Ishikawa (cell line): Measurements from ENCODE around the gene HCFC1.

Experiments
- CEBPB ChIP-seq: IDR thresholded peaks from 2 replicates; pipeline ENCODE4 v1.6.1; 2012
- CREB1 ChIP-seq: IDR thresholded peaks from 2 replicates; pipeline ENCODE4 v1.6.1; 2012; ENCODE audit warnings: low read depth
- EGR1 ChIP-seq: IDR thresholded peaks from 2 replicates; pipeline ENCODE4 v1.6.1; 2012
- EP300 ChIP-seq: IDR thresholded peaks from 2 replicates; pipeline ENCODE4 v1.6.1; 2012; ENCODE audit warnings: borderline replicate concordance
- FOXM1 ChIP-seq: IDR thresholded peaks from 2 replicates; pipeline ENCODE4 v1.6.1; 2012; ENCODE audit warnings: low read depth, borderline replicate concordance
- NFIC ChIP-seq: IDR thresholded peaks from 2 replicates; pipeline ENCODE4 v1.6.1; 2012
- RAD21 ChIP-seq: IDR thresholded peaks from 2 replicates; pipeline ENCODE4 v1.6.1; 2012; ENCODE audit warnings: low read depth
- TAF1 ChIP-seq: IDR thresholded peaks from 2 replicates; pipeline ENCODE4 v1.6.1; 2012; ENCODE audit warnings: low read depth, mild to moderate bottlenecking
- TCF12 ChIP-seq: IDR thresholded peaks from 2 replicates; pipeline ENCODE4 v1.6.1; 2012; ENCODE audit warnings: low read depth
- TEAD4 ChIP-seq: IDR thresholded peaks from 2 replicates; pipeline ENCODE4 v1.6.1; 2012
- YY1 ChIP-seq: IDR thresholded peaks from 2 replicates; pipeline ENCODE4 v1.6.1; 2012; ENCODE audit warnings: low read depth
- ZBTB7A ChIP-seq: IDR thresholded peaks from 2 replicates; pipeline ENCODE4 v1.6.1; 2012; ENCODE audit warnings: low read depth
- TF ChIP-seq, protein P1 (sequence below): IDR thresholded peaks from 2 replicates; pipeline ENCODE4 v1.6.1; 2012
- TF ChIP-seq, protein P2 (sequence below): IDR thresholded peaks from 2 replicates; pipeline ENCODE4 v1.6.1; 2012; ENCODE audit warnings: low read depth, mild to moderate bottlenecking
- TF ChIP-seq, protein P3 (sequence below): IDR thresholded peaks from 2 replicates; pipeline ENCODE4 v1.6.1; 2012

The HCFC1 gene

DNA sequence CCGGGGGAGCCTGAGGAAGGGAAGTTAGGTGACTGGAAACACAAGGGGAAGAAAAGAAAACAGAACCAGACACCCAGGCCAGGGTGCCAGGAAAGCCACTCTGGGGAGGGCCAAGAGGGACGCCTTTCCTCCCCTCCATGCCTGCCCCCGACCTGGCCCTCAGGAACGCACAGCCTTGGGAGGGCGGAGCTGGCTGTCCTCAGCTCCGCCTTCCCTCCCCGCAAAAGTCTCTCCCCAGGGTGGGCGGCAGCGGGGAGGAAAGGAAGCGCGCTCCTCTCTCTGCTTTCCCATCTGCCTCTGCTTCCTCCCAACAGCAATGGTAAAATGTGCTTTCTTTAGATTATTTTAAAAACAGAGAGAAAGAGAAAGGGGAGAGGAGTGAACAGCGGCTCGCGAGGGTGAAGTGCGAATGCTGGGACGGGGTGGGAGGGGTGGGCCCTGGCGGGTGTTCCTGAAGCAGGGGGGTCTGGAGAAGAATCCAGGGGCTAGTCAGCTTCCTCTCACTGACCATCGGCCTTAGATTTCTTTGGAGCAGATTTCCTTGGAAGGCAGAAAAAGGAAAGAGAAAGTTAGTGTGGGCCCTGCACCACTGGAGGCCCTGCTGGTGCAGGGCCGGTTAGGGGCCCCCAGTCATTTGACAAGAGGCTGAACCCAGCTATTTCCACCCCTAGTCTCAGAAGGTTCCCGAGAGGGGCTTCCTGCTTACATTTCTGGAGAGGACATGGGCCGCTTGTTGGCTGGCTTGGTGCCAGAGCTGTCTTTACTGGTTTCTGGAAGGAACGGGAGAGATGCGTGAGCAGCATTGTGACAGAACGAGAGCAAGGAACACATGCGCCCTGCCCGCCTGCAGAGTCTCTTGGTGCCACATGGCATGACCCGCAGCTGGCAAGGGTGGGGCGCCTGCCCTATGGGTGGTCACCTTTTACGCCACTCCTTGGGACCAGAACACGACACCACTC lies 22.5 kb downstream of the HCFC1 start:
- TF ChIP-seq, protein P1, sequence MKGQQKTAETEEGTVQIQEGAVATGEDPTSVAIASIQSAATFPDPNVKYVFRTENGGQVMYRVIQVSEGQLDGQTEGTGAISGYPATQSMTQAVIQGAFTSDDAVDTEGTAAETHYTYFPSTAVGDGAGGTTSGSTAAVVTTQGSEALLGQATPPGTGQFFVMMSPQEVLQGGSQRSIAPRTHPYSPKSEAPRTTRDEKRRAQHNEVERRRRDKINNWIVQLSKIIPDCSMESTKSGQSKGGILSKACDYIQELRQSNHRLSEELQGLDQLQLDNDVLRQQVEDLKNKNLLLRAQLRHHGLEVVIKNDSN: no peak
- no peak for TF ChIP-seq FOXM1
- no peak for TF ChIP-seq ZBTB7A
- TF ChIP-seq TCF12: no peak
- no peak for TF ChIP-seq RAD21
- TF ChIP-seq, protein P2, sequence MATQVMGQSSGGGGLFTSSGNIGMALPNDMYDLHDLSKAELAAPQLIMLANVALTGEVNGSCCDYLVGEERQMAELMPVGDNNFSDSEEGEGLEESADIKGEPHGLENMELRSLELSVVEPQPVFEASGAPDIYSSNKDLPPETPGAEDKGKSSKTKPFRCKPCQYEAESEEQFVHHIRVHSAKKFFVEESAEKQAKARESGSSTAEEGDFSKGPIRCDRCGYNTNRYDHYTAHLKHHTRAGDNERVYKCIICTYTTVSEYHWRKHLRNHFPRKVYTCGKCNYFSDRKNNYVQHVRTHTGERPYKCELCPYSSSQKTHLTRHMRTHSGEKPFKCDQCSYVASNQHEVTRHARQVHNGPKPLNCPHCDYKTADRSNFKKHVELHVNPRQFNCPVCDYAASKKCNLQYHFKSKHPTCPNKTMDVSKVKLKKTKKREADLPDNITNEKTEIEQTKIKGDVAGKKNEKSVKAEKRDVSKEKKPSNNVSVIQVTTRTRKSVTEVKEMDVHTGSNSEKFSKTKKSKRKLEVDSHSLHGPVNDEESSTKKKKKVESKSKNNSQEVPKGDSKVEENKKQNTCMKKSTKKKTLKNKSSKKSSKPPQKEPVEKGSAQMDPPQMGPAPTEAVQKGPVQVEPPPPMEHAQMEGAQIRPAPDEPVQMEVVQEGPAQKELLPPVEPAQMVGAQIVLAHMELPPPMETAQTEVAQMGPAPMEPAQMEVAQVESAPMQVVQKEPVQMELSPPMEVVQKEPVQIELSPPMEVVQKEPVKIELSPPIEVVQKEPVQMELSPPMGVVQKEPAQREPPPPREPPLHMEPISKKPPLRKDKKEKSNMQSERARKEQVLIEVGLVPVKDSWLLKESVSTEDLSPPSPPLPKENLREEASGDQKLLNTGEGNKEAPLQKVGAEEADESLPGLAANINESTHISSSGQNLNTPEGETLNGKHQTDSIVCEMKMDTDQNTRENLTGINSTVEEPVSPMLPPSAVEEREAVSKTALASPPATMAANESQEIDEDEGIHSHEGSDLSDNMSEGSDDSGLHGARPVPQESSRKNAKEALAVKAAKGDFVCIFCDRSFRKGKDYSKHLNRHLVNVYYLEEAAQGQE: no peak
- no peak for TF ChIP-seq CEBPB
- no peak for TF ChIP-seq NFIC
- no peak for TF ChIP-seq EP300
- no peak for TF ChIP-seq CREB1
- no peak for TF ChIP-seq YY1
- no peak for TF ChIP-seq EGR1
- TF ChIP-seq TEAD4: no peak
- TF ChIP-seq, protein P3, sequence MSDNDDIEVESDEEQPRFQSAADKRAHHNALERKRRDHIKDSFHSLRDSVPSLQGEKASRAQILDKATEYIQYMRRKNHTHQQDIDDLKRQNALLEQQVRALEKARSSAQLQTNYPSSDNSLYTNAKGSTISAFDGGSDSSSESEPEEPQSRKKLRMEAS: no peak
- TF ChIP-seq TAF1: no peak

DNA sequence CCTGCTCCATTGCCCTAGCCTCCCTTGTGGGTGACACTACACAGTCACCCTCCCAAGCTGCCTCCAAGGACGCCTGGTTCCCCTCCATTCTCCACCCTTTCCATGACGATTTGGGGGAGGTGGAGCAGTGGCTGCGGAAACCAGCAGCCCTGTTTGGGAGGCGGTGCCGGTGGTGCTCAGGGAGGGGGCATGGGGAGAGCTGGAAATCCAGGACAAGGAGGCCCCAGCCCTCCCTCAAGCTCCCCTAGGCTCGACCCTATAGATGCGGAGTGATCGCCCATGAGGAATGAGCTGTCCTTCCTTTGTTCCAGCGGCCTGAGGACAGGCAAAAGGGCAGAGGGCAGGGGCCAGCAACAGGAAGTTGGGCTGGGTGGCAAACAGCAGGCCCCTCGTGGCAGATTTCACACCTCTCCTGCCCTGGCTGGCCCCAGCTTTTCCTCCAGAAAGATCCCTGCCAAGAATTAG lies 23.6 kb downstream of the HCFC1 start:
- TF ChIP-seq CEBPB (no peak), TAF1 (no peak), ZBTB7A (no peak), YY1 (no peak)
- TF ChIP-seq, protein P2: no peak

DNA sequence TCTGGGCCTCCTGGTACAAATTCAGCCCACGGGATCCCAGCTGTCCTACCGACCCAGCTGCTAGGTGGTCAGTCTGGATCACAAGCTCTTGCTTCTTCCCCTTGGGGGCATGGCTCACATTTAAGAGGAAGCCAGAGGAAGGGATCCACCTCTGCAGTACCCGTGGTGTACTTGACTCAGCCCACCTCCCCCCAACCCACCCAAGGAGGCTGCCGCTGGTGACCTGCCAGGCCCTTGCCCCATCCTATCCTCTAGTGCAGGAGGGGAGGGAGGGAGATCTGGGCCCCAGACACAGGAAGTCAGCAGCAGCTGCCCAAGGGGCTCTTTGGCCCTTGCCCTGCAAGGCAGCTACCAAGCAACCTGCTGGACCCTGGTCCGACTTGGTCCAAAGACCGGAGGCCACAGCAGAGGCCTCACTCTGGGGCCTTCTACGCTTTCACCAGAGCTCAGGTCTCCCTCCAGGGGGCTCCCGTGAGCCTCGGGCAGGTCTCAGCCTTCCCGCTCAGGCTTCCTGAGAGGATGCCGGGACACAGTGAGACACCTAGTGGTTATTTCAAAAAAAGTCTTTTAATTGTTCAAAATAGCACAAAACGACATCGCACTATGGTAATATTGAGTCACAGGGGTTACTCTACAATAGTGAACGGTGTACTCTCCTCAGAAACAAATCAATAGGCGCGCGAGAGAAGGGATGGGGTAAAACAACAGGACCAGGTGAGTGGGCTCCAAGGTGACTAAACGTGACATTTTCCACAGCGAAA lies 24.4 kb downstream of the HCFC1 start:
- TF ChIP-seq EGR1 (no peak), RAD21 (peak; percentile 34; the same call in 1 of the 2 replicates), FOXM1 (no peak)

DNA sequence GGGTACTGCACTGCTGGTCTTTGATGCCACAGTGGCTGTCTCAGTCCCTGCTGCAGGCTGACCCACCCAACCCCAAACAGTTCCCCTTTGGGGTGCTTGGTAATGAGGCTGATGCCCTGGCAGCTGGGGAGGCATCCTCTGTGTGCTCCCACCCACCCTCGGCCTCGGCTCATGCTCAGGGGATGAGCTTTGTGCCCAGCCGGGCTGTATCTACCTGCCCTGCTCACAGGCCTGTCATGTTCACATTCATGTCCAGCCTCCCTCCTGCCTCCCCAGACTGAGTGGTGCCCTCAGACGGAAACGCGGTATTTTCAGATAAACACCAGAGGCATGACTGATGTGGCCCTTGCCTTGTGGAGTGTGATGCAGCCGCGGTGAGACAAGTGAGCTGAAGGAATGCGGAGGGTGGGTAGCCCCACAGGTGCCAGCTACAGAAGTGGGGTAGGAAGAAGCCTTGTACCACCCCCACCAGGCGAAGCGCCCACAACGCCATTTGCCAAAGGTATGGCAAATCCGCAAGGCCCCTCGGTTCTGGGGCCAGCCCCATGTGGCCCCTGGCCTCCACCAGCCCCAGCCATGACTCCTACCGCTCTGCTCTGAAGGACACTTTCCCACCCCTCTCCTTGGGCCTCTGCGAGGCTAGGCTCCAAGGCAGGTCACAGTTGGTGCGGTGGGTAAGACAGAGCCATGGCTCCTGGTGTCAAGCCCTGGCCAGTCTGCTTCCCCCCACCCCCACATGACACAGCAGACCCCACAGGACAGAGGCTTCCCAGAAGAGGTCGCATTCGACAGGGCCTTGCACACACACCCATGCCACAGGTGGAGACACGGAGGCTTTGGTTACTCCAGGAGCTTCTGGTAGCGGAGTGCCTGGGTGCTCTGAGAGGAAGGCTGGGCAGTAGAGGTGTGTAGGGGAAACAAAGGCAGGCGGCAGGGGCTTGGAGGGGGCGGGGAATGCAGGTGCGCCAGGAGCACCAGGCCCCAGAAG lies 25.4 kb downstream of the HCFC1 start:
- TF ChIP-seq CEBPB (no peak), EGR1 (no peak), FOXM1 (no peak), TCF12 (no peak), CREB1 (no peak), NFIC (no peak), RAD21 (no peak), EP300 (no peak), ZBTB7A (no peak), TAF1 (no peak), YY1 (no peak), TEAD4 (no peak)
- TF ChIP-seq, protein P3: no peak
- TF ChIP-seq, protein P1: no peak
- TF ChIP-seq, protein P2: no peak
